Activated CD4-positive, alpha-beta T cell treated with anti-CD3 and anti-CD28 coated beads for 36 hours (primary cell): ENCODE data around the gene DPYSL3. TPM values are rescaled to one million over a fixed set of nuclear protein-coding genes. Genes with fewer than 3 reads are reported as not detected.

Experiments used
- ATAC-seq: fragments of 200-7000 bp; cut with Tn5 transposase; one replicate; pipeline ENCODE4 v1.10.0; 2021; ENCODE audit warnings: mild to moderate bottlenecking, moderate library complexity
- CTCF ChIA-PET: fragments of 350-600 bp; sonication (Branson Sonifier 250); formaldehyde crosslinking; loops from one replicate; lab custom pipeline; 2021; ENCODE audit warnings: antibody characterized with exemption; lab: Charles Lee
- POLR2A ChIA-PET: fragments of 350-600 bp; sonication (Branson Sonifier 250); formaldehyde crosslinking; loops from one replicate; lab custom pipeline; 2021; ENCODE audit warnings: antibody characterized with exemption, inconsistent platforms; lab: Charles Lee
- DNase-seq: peaks from one replicate; pipeline ENCODE4 v3.0.0-alpha.2; 2020
- H3K27ac Mint-ChIP-seq: one replicate; pipeline ENCODE4 v1.8.0; 2021; ENCODE audit warnings: mixed read lengths
- H3K27me3 Mint-ChIP-seq: one replicate; pipeline ENCODE4 v1.8.0; 2021; ENCODE audit warnings: mixed read lengths
- H3K36me3 Mint-ChIP-seq: one replicate; pipeline ENCODE4 v1.8.0; 2021; ENCODE audit warnings: low read depth, mixed read lengths
- H3K4me1 Mint-ChIP-seq: one replicate; pipeline ENCODE4 v1.8.0; 2021; ENCODE audit warnings: mixed read lengths
- H3K4me3 Mint-ChIP-seq: one replicate; pipeline ENCODE4 v1.8.0; 2021; ENCODE audit warnings: mild to moderate bottlenecking, moderate library complexity, mixed read lengths
- H3K9me3 Mint-ChIP-seq: one replicate; pipeline ENCODE4 v1.8.0; 2021; ENCODE audit warnings: low read depth, mixed read lengths
- intact Hi-C, 2 experiments: fragments of 100-400 bp; cut with DNase I in 1 of 2; cut with micrococcal nuclease in 1 of 2; formaldehyde crosslinking; loops; one replicate each; pipeline versions ENCODE4 v1.14.2 to v1.15.1; 2022 to 2024; cut with DNase I, micrococcal nuclease
- total RNA-seq, 2 experiments: library from RNA; stranded (reverse); gene quantifications; one replicate each; pipeline ENCODE4 v1.2.3, GENCODE V29; 2021

DPYSL3 gene
- total RNA-seq, 2 experiments from 2014 or later, result 0.16 to 0.18 TPM

- intact Hi-C loops, result loop anchor here in 1 of 2 experiments (5.0 kb wide), 2 partner anchors 126 to 371 kb away; no protein-coding TSS in a partner anchor
- POLR2A ChIA-PET, result no interaction called here
- CTCF ChIA-PET, result interaction anchor here (0.5 to 0.7 kb wide), 4 partner anchors 14 to 1195 kb away, joined by 3 read pairs; no protein-coding TSS in a partner anchor
- Mint-ChIP-seq H3K27ac (no peak overlapping the region), H3K9me3 (no peaks in the 10 kb centered on the region), H3K4me3 (no peak overlapping the region), H3K36me3 (no peaks in the 10 kb centered on the region), H3K27me3 (peaks cover 63% of the 10 kb centered on the region), H3K4me1 (peaks cover 9% of the 10 kb centered on the region)
- DNase-seq (no peak), ATAC-seq (no peak)
Observed at GRCh38 chr5:147451193-147451592, 58.7 kb downstream of the DPYSL3 start.

- DNase-seq (no peak), ATAC-seq (no peak)
- H3K4me3 Mint-ChIP-seq, result no peak overlapping the region
- H3K27ac Mint-ChIP-seq, result no peak overlapping the region
- intact Hi-C loops, result loop anchor here in 1 of 2 experiments (5.0 kb wide), 2 partner anchors 127 to 372 kb away; no protein-coding TSS in a partner anchor
- no peaks in the 10 kb centered on the region for H3K9me3 Mint-ChIP-seq
- peaks cover 9% of the 10 kb centered on the region for H3K4me1 Mint-ChIP-seq
- POLR2A ChIA-PET, result no interaction called here
- CTCF ChIA-PET, result interaction anchor here (0.5 kb wide), 1 partner anchor 1196 kb away, joined by 3 read pairs; no protein-coding TSS in a partner anchor
- peaks cover 57% of the 10 kb centered on the region for H3K27me3 Mint-ChIP-seq
- H3K36me3 Mint-ChIP-seq, result no peaks in the 10 kb centered on the region
Observed at GRCh38 chr5:147450606-147451005, 59.3 kb downstream of the DPYSL3 start.

GRCh38 chr5:147448766-147449165, 61.1 kb downstream of the DPYSL3 start:
- Mint-ChIP-seq H3K4me3 (no peak overlapping the region), H3K9me3 (no peaks in the 10 kb centered on the region), H3K27ac (no peak overlapping the region), H3K36me3 (no peaks in the 10 kb centered on the region), H3K4me1 (peaks cover 8% of the 10 kb centered on the region), H3K27me3 (peaks cover 43% of the 10 kb centered on the region)
- no peak for ATAC-seq
- ChIA-PET POLR2A (no interaction called here), CTCF (no interaction called here)
- intact Hi-C loops, result no loop called here
- DNase-seq, result no peak

GRCh38 chr5:147446523-147446922, 63.3 kb downstream of the DPYSL3 start:
- no peak for ATAC-seq

GRCh38 chr5:147445917-147446316, 64.0 kb downstream of the DPYSL3 start:
- H3K4me1 Mint-ChIP-seq, result no peaks in the 10 kb centered on the region
- intact Hi-C loops, result no loop called here
- POLR2A ChIA-PET, result no interaction called here
- no peaks in the 10 kb centered on the region for H3K36me3 Mint-ChIP-seq
- no peak for DNase-seq
- peaks cover 29% of the 10 kb centered on the region for H3K27me3 Mint-ChIP-seq
- H3K27ac Mint-ChIP-seq, result no peak overlapping the region
- CTCF ChIA-PET, result no interaction called here
- H3K4me3 Mint-ChIP-seq, result no peak overlapping the region
- ATAC-seq, result no peak
- H3K9me3 Mint-ChIP-seq, result no peaks in the 10 kb centered on the region

More at GRCh38 chr5:147446523-147446922, 63.3 kb downstream of the DPYSL3 start:
- Mint-ChIP-seq H3K27ac (no peak overlapping the region), H3K4me1 (no peaks in the 10 kb centered on the region), H3K9me3 (no peaks in the 10 kb centered on the region), H3K27me3 (peaks cover 31% of the 10 kb centered on the region), H3K36me3 (no peaks in the 10 kb centered on the region), H3K4me3 (no peak overlapping the region)
- DNase-seq, result no peak
- POLR2A ChIA-PET, result interaction anchor here (0.7 kb wide), 1 partner anchor 397 kb away, joined by 3 read pairs; no protein-coding TSS in a partner anchor
- intact Hi-C loops, result no loop called here
- CTCF ChIA-PET, result no interaction called here

GRCh38 chr5:147445090-147445489, 64.8 kb downstream of the DPYSL3 start:
- Mint-ChIP-seq H3K36me3 (no peaks in the 10 kb centered on the region), H3K27me3 (peaks cover 25% of the 10 kb centered on the region), H3K4me3 (no peak overlapping the region), H3K9me3 (no peaks in the 10 kb centered on the region), H3K4me1 (no peaks in the 10 kb centered on the region), H3K27ac (no peak overlapping the region)
- DNase-seq, result no peak
- no peak for ATAC-seq
- CTCF ChIA-PET, result no interaction called here
- POLR2A ChIA-PET, result no interaction called here
- intact Hi-C loops, result no loop called here

GRCh38 chr5:147442224-147442623, 67.6 kb downstream of the DPYSL3 start:
- ATAC-seq (no peak), DNase-seq (no peak)
- H3K27ac Mint-ChIP-seq, result no peak overlapping the region
- H3K36me3 Mint-ChIP-seq, result no peaks in the 10 kb centered on the region
- ChIA-PET POLR2A (no interaction called here), CTCF (interaction anchor here (0.8 kb wide), 1 partner anchor 55 kb away, joined by 3 read pairs; no protein-coding TSS in a partner anchor)
- H3K4me3 Mint-ChIP-seq, result no peak overlapping the region
- H3K9me3 Mint-ChIP-seq, result no peaks in the 10 kb centered on the region
- intact Hi-C loops, result no loop called here
- no peaks in the 10 kb centered on the region for H3K4me1 Mint-ChIP-seq
- H3K27me3 Mint-ChIP-seq, result peaks cover 17% of the 10 kb centered on the region

- ChIA-PET CTCF (no interaction called here), POLR2A (no interaction called here)
- Mint-ChIP-seq H3K4me3 (no peak overlapping the region), H3K27ac (no peak overlapping the region), H3K9me3 (no peaks in the 10 kb centered on the region), H3K27me3 (peaks cover 16% of the 10 kb centered on the region), H3K4me1 (no peaks in the 10 kb centered on the region), H3K36me3 (no peaks in the 10 kb centered on the region)
- DNase-seq (no peak), ATAC-seq (no peak)
- intact Hi-C loops, result no loop called here
Observed at GRCh38 chr5:147441191-147441695, 68.6 kb downstream of the DPYSL3 start.

- Mint-ChIP-seq H3K27ac (no peak overlapping the region), H3K4me1 (no peaks in the 10 kb centered on the region), H3K9me3 (no peaks in the 10 kb centered on the region), H3K4me3 (no peak overlapping the region), H3K27me3 (peaks cover 14% of the 10 kb centered on the region), H3K36me3 (no peaks in the 10 kb centered on the region)
- ChIA-PET CTCF (no interaction called here), POLR2A (no interaction called here)
- intact Hi-C loops, result no loop called here
- DNase-seq, result no peak
- no peak for ATAC-seq
Observed at GRCh38 chr5:147439254-147439653, 70.6 kb downstream of the DPYSL3 start.

- no peak overlapping the region for H3K4me3 Mint-ChIP-seq
- H3K4me1 Mint-ChIP-seq, result no peaks in the 10 kb centered on the region
- intact Hi-C loops, result no loop called here
- DNase-seq, result no peak
- no peak overlapping the region for H3K27ac Mint-ChIP-seq
- ChIA-PET CTCF (no interaction called here), POLR2A (no interaction called here)
- H3K36me3 Mint-ChIP-seq, result no peaks in the 10 kb centered on the region
- H3K27me3 Mint-ChIP-seq, result peaks cover 11% of the 10 kb centered on the region
- no peak for ATAC-seq
- H3K9me3 Mint-ChIP-seq, result no peaks in the 10 kb centered on the region
Observed at GRCh38 chr5:147437161-147437596, 72.7 kb downstream of the DPYSL3 start.

GRCh38 chr5:147436596-147436995, 73.3 kb downstream of the DPYSL3 start:
- H3K4me3 Mint-ChIP-seq, result no peak overlapping the region
- DNase-seq (no peak), ATAC-seq (no peak)
- H3K27me3 Mint-ChIP-seq, result peaks cover 13% of the 10 kb centered on the region
- no peaks in the 10 kb centered on the region for H3K36me3 Mint-ChIP-seq
- POLR2A ChIA-PET, result no interaction called here
- intact Hi-C loops, result no loop called here
- no peaks in the 10 kb centered on the region for H3K9me3 Mint-ChIP-seq
- H3K4me1 Mint-ChIP-seq, result no peaks in the 10 kb centered on the region
- H3K27ac Mint-ChIP-seq, result no peak overlapping the region
- CTCF ChIA-PET, result no interaction called here

- DNase-seq, result no peak
- no peak overlapping the region for H3K27ac Mint-ChIP-seq
- ChIA-PET CTCF (no interaction called here), POLR2A (no interaction called here)
- no peak for ATAC-seq
- no peaks in the 10 kb centered on the region for H3K9me3 Mint-ChIP-seq
- intact Hi-C loops, result no loop called here
- H3K4me1 Mint-ChIP-seq, result no peaks in the 10 kb centered on the region
- peaks cover 5% of the 10 kb centered on the region for H3K27me3 Mint-ChIP-seq
- no peaks in the 10 kb centered on the region for H3K36me3 Mint-ChIP-seq
- H3K4me3 Mint-ChIP-seq, result no peak overlapping the region
Observed at GRCh38 chr5:147434049-147434448, 75.8 kb downstream of the DPYSL3 start.
